ENCODE data around the gene KLF2.

DNA sequence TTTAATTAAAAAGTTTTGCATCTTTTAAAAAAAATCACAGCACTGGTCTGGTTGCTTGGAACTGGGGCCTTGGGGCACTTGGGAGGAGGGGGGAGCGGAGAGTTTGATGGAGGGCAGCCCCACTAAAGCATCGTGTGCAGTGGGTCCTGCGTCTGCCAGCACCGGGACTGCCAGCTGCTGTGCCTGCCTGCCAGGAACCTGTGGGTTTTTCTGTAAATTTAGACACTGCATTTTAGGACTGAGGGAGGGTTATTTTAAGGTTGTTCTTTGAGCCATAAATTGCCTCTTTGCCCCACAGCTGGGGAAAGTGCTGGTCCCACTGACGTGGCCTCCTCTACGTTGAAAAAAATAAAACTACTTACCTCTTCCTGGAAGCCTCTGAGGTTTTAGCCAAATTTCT lies 2.9 kb downstream of the KLF2 start:
- TF ChIP-seq GATA2 (IDR thresholded peaks at IDR 0.05; ENCODE audit: low read depth, low read length), result no peak
- no peak for TF ChIP-seq GATA3 (IDR thresholded peaks at IDR 0.05; ENCODE audit: low read depth, low read length)
